ENCODE results near the gene MEDAG.
"Not testable (repeated sequence)": the region's sequence is repeated elsewhere in the genome, so short reads cannot be mapped to it uniquely, and the experiment has no call there.

The MEDAG gene

DNA sequence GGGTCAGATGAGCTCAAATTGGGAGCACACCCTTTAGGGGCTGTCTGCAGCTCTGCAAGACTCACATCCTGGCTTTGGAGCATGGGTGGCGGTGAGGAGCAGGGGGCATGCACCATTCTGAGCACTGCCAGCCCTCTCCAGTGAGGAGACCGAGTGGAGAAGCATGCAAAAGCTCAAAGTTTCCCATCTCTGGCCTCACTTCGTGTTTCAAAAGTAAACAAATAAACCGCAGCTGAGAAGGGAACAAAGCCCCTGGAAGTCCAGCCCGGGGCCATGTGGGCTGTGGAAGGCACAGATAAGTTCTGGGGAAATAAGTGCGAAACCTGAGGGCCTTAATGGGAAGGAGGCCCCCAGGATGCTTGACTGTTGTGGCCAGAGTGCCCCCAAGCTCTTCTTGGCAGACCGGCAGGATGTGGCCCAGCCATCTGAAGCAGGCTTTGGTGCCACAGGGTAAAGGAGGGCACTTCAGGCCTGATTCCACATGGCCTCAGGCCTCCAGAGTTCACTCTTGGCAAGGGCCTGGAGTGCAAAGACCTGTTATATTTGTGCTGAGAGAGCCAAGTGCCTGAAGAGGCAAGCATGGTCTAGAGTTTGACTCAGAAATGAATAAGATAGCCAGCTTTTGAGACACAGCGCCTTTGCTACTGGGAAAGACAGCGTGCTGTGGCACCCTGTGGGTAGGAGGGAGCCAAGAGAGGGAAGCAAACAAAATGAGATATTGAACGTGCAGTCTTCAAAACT lies 1.2 kb downstream of the MEDAG start:
- no peak for DNase-seq (ENCODE audit: low spot score)

DNA sequence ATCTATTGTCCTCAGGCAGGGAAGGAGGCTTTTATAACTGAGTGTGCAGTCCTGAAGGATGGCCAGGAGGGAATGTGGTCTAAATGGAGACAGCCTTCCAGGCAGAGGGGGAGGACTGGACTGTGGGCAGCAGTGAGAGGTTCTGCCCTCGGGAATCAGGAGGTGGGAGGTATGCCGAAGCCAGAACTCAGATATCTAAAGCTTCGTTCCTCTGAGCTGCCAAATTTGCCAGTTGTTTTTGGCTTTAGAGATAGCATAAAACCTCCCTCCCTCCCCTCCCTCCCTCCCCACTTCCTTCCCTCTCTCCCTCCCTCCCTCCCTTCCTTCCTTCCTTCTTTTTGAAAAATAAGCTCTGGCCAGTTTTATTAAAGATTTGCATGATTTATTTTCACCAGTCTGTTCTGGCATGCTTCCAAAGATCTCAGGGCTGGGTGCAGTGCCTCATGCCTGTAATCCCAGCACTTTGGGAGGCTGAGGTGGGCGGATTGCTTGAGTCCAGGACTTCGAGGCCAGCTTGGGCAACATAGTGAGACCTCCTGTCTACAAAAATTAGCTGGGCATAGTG lies 2.4 kb downstream of the MEDAG start:
- DNase-seq (ENCODE audit: low spot score): no peak

DNA sequence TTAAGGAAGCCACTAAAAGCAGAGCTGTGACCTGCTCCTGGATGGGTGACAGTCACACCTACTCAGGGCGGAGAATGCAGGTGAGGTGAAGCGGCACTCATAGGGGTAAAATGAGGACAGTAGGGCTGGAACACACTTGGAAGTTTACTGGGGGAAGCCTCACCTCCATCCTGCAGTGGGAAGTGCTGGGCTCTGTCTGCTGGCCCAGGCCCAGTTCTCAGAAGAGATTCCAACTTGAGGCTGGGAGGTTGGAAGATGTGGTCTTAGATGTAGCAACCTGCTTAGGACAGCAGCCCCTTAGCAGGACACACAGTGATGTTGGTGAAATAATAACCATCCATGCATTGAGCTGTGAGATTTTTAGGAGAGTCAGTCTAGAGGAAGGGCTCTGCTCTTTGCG lies 4.6 kb downstream of the MEDAG start:
- DNase-seq (ENCODE audit: low spot score): no peak

DNA sequence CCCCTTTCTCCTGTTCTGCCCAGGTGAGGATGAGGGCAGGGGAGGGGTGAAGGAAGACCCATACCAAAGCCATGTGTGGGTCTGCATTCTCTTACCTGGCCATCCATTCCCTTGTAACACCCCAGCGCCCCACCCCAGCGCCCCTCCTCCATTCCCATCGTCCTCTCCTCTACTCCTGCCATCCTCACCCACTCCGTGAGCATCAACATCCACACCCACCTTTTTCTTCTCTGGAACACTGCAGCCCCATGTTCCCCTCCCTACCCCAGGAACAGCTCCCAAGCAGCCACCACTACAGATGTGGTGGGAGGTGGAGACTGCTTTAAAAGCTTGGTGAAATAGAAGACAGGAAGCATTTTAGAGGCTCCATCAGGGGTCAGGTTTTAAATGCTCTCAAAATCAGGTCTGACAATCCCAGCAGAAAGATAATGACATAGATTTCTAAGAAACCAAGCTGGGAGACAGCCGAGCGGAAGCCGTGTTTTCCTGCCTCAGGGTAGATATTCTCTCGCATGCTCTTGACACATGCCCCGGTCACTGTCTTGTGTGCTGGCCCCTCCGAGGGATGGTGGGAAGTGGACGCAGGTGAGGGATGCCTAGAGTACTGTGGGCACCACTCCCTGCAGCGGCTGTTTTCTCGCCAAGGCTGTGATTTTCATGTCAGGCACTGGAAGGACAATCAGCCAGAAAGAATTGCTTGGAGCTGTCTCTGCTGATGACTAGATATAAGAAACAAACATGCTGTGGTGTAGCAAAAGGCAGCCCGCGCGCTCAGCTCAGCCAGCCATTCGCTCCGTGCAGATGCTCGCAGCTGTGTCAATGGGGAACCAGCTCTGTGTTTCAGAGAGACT lies 9.8 kb downstream of the MEDAG start:
- no peak for DNase-seq (ENCODE audit: low spot score)

DNA sequence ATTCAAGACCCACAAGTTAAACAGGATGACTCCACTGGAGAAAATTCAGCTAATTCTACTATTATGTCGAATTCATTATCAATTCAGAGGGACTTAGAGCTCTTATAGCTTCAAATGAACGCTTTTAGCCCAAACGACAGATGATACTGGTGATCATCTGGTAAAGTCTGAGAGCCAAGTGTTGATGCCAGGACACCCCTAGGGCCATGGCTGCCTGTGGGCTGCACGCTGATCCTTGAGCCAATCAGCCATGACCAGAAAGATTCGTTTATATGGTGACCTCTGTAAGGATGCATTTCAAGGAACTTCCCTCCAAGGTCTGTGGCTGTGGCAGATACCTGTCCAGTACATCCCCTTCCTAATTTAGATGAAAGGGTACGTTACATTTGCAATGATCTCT lies 10.9 kb downstream of the MEDAG start:
- DNase-seq (ENCODE audit: low spot score): no peak

DNA sequence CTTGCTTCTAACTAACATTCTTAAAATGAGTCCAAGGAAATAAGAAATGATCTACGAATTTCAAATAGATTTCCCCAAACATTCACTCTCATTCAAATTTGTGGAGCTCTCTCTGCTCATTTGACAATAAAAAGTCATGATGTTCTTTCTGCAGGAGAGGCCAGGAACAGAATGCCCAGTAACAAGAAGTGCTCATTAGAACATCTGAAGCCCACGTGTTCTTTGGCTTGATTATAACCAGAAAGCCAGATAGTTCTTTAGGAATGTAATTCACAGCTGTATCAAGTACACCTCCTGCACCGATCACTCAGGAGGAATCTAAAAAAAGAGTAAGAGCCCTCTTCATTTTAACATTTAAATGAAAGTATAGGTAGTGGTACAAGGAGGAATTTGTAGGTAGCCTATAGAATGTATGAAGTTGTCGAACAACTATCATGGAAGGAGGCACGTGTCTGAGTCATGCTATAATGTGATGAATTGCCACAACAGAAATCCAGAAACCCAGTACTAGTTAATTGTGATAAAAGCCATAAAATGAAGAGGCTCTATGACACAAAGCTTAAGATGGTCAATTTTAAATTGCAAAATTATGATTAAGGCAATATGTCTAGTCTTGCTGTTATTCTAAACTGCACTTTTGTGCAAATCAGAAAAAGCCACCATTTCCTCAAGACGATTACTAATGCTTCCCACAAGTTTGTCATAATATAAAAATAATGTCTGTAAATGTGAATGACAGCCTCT lies 12.8 kb downstream of the MEDAG start:
- DNase-seq (ENCODE audit: low spot score): no peak

DNA sequence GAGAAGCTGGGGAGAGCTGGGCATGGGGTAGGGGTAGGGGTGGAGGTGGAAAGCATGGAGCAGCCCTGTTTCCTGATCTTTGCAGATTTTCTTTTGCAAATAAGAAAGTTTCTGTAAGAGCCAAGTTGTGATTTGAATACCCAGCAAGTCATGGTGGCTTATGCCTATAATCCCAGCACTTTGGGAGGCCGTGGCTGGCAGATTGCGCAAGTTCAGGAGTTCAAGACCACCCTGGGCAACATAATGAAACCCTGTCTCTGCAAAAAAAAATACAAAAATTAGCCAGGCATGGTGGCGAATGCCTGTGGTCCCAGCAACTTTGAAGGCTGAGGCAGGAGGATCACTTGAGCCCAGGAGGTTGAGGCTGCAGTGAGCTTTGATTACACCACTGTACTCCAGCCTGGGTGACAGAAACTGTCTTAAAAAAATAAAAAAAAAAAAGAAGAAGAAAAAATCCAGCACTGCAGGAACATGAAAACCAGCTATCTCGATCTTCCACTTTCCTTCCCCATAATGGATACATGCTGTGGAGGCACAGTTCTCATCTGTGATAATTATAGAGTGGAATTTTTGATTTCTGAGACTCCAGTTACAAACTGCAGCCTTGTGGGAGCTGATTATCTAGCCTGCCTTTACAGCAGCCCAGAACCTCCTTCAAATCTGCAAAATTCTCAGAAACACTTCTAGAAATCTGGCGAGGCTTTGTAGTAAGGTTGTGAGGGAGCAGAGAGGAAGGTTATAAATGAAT lies 14.3 kb downstream of the MEDAG start:
- no peak for DNase-seq (ENCODE audit: low spot score)

DNA sequence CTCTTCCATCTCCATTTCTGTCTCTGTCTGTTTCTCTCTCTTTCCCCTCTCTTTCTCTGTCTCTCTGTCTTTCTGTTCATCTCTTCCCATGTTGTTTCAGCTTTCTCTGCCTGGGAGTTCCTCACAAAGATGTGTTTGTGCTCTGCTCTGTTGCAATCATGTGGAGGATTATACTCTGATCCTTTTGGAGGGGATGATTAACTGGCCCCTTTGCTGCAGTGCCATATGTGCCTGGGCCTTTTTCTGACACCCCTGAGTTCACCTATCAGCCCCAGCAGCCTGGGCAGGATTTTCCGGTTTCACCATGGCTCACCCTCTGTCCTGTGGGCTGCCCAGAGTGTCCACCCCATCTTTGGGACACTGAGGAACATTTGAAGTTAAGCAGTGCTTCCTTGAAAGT lies 17.3 kb downstream of the MEDAG start:
- DNase-seq (ENCODE audit: low spot score): no peak

DNA sequence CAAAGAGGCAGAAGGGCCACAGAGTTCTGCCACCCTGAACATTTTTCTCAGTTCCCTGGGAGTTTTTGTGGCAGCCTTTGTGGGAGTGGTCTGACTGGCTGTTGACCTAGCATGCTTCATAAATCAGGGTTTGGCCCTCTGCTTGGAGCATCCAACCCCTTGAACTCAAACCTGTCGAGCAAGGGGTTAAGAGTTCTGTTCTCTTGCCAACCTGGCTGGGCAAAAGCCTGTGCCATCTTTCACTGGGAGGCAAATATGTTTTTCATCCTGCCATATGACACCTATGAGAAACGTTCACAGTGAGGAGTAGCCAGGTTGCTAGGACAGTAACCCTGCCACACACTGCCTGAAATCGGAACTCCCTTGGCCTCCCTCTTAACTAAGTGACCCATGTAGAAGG lies 18.6 kb downstream of the MEDAG start:
- no peak for DNase-seq (ENCODE audit: low spot score)

DNA sequence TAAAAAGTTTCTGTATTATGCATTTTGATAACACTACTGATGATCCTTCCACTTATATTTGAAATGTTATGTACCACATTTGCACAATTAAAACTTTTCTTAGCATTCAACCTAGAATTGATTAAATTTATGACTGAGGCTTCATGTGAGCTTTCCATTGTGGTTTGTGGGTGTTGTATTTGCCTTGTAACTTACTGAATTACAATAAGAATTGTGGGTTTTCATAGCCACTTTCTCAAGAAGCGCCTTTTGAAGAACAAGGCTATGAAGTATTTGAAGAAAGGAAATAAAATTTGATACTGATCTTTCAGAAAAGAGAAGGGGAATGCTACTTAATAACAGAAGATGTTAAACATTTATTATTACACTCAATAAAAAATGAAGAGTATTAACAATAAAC lies 19.4 kb downstream of the MEDAG start:
- no peak for DNase-seq (ENCODE audit: low spot score)

DNA sequence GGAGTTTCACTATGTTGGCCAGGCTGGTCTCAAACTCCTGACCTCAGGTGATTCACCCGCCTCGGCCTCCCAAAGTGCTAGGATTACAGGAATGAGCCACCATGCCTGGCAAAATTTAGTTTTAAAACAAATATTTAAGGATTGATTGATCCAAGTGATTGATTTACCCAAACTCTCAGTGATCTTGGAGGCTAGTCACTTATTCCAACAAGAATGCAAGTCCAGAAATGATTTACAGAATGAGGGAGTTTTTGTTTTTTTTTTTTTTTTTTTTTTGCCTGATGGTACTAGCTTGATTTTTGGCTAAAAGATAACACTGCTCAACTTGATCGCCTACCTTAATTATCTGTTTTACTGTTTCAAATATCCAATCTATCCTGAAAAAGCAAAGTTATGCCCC lies 20.7 kb downstream of the MEDAG start:
- DNase-seq (ENCODE audit: low spot score): no peak

DNA sequence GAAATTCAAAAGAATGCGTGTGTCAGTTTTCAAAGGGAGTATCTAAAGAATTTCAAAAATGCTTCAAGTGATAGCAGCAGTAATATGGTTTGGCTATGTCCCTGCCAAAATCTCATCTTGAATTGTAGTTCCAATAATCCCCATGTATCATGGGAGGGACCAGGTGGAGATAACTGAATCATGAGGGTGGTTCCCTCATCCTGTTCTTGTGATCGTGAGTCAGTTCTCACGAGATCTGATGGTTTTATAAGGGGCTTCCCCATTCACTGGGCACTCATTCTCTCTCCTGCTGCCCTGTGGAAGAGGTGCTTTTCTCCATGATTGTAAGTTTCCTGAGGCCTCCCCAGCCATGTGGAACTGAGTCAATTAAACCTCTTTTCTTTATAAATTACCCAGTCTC lies 21.1 kb downstream of the MEDAG start:
- DNase-seq (ENCODE audit: low spot score): not testable (repeated sequence)

DNA sequence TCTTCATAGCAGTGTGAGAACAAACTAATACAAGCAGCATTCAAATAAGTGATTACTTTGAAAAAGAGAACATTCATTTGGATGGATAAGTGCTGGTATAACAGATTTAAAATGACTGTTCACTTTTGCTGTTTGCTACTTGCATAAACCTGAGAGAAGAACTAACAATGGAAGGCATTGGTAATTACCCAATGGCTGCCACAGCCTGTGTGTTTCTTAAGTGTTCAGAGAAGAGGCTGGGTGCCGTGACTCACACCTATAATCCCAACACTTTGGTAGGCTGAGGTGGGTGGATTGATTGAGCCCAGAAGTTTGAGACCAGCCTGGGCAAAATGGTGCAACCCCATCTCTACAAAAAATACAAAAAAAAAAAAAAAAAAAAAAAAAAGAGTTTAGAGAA lies 21.5 kb downstream of the MEDAG start:
- no peak for DNase-seq (ENCODE audit: low spot score)

DNA sequence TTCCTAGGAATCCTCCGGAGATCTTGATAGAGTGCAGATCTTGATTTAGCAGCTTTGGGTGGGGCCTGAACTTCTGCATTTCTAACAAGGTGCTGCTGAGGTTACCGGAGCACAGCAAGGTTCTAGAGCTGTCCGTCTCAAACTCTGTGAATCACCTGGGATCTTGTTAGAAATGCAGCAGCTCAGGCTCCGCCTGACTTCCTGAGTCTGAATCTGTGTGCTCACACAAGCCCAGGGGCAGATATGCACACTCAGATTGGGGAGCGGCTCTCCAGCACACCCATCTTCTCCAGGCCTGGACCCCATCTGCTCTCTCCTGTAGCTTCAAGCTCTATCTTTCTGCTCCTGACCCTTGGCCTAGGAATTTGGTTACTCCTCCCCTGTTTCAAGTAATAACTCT lies 22.9 kb downstream of the MEDAG start:
- DNase-seq (ENCODE audit: low spot score): no peak

DNA sequence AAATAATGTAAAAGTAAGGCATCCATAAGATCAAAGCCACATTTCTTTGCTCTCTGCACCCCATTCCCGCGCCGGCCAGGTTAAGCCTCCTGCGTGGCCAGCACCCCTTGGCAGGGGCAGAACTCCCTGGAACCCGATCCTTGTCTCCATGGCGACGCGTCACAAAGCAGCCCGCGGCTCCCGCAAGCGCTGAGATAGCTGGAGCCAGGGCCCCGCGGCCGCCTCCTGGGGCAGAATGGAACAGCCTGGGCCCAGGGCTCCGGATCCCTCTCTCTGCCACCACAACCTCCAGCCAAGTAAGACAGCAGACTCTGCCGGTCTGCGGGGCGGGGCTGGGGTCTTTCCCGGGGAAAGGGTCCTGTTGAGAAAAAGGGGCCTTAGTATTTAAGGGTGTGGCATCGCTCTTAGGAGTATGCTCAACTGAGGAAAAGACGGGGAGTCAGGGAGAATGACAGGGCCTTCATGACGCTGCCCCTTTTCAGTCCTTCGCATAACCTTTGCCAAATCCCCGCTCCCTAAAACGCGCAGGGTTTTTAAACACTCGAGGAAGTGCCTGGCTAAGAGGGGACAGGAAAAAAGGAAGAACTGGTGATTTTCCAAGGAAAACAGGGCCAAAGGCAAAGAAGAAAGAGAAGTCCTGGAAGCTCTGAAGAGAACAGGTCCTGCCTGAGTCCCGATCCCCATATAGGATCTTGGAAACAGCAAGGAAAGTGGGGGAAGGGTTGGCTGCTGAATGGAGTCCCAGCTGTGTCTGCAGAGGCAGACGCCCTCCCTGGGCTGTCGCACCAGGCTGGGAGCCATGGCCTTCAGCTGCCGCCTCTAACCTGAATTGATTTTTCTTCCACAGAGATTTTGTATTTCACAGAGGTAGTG lies 26.6 kb downstream of the MEDAG start, which contains the start of gene TEX26:
Gene TEX26 (plus strand): TSS at position 176 of the 873 bp plus-strand sequence. CDS start 60 bp downstream, at position 236.
- no peak for DNase-seq (ENCODE audit: low spot score)

DNA sequence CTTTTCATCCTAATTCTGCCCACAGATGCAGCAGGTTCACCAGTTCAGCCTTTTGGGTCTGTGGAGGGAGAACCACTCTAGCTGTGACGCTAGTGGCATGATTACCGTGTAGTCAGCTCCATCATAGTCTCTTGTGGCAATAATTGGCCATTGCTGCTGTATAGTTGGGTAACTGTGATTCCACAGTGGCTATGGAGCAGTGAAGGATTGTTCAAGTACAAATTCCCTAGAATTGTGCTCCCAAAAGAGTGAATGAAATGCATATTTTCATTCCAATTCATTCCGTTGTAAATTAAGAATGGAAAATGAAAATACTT lies 27.2 kb downstream of the MEDAG start:
- no peak for DNase-seq (ENCODE audit: low spot score)

DNA sequence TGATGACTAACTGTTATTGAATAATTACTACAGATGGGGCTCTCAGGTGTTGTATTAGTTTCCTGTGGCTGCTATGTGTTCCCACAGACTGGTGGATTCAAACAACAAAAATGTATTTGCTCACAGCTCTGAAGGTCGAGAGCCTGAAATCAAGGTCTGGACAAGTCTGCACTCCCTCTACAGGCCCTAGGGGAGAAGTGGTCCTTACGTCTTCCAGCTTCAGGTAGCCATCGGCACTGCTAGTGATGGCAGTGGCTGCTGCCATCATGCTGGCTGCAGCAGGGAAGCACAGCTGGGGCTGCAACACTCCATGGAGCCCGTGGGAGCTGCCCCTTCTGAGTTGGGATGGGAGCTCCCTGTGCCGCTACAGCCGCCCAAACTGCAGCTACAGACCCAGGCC lies 28.3 kb downstream of the MEDAG start:
- DNase-seq (ENCODE audit: low spot score): no peak

DNA sequence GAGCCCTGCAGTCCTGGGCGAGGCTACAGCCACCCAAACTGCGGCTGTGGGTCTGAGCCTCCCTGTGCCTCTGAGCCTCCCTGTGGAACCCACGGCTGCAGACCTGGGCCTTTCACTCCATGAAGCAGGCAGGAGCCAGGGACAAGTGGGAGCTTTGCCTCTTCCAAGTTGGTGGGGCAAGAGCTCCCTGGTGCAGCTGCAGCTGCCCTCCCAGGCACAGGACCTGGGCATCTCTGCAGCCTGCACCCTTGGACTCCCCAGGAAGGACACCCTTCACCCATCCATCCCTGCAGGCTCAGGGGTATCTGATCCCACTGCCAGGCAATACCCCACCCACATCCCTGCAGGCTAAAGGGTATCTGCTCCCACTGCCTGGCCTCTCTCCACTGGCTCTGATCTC lies 28.7 kb downstream of the MEDAG start:
- DNase-seq (ENCODE audit: low spot score): no peak

DNA sequence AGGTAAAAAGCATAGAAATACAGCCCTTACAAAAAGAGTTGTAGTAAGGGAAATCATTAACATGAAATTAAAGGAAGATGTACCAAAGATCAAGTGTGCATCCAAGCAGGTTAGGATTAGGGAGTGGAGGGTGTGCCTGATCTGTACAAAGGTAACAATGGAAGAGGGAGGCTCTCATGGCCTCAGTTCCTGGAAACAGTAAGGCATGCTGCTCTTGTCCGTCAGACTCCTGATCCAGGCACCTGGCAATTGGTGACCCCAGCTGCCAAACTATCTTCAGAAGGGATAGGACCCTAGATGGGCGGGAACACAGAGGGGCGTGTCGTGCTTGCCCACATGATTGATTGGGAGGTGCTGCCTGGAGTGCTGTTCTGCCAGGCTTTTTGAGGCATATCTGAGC lies 30.9 kb downstream of the MEDAG start:
- no peak for DNase-seq (ENCODE audit: low spot score)

DNA sequence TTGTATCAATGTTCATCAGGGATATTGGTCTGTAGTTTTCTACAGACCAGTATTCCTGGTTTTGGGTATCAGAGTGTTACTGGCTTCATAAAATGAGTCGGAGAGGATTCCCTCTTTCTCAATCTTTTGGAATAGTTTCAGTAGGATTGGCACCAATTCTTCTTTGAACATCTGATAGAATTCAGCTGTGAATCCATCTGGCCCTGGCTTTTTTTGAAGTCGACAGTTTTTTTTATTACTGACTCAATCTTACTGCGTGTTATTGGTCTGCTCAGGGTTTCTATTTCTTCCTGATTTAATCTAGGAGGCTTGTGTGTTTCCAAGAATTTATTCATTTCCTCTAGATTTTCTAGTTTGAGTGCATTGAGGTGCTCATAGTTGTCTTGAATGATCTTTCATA lies 37.8 kb downstream of the MEDAG start:
- DNase-seq (ENCODE audit: low spot score): no peak
